ENCODE data around the gene TMEM51.
"Not testable (repeated sequence)": the region's sequence is repeated elsewhere in the genome, so short reads cannot be mapped to it uniquely, and the experiment has no call there.

- TF ChIP-seq CTCF, POLR2A (IDR thresholded peaks at IDR 0.05): not testable (repeated sequence)
Observed at GRCh38 chr1:15175324-15176094, 22.0 kb downstream of the TMEM51 start.
